Heart left ventricle (tissue), 13 donors: Measurements from ENCODE around the gene KRT86.

ENCODE experiments used
- POLR2A ChIP-seq, 2 donors: fragments of 450-650 bp; IDR thresholded peaks; one replicate each; pipeline ENCODE4 v1.6.1; 2017; ENCODE audit warnings: antibody characterized with exemption in 2 of 2, mild to moderate bottlenecking in 2 of 2, moderate library complexity in 2 of 2
- TF ChIP-seq, protein P1 (sequence below), 12 donors: fragments of 200-600 bp; sonication (generic) in 4 of 12; IDR thresholded peaks; one replicate each; pipeline versions ENCODE4 v1.5.0 to v1.8.0; 2018 to 2022; ENCODE audit warnings: antibody characterized with exemption in 12 of 12, mild to moderate bottlenecking in 5 of 12
- donor health status: ischemic (EF 13 %, LVEDD 7.1; RV severe dilation, severe dysfunction).
- donor health status: DM: no; HTN: yes; CAD: no.
- donor health status: DM: no; HTN: no; CAD: no.
- donor health status: ischemic (EF 25% LVEDD 6.9; RV normal size, moderate dysfunction).
- donor health status: ischemic (EF 25% LVEDD 5.7; RV mildly dilated, moderate dysfunction).
- donor health status: ischemic (EF 35%, LVEDD 5.7; RV mildly dilated, moderate dysfunction).
- donor health status: nonischemic (EF 11% LVEDD 7.7; RV severe dilation, severe dysfunction).
- donor health status: DM: yes; HTN: yes; CAD: no.
- donor health status: PGD.
- donor health status: ischemic (EF 29% LVEDD 5.4; RV normal size, mild dysfunction).
- donor health status: nonischemic (EF 23%, LVEDD 6.1; RV moderate dilation, normal function).

DNA sequence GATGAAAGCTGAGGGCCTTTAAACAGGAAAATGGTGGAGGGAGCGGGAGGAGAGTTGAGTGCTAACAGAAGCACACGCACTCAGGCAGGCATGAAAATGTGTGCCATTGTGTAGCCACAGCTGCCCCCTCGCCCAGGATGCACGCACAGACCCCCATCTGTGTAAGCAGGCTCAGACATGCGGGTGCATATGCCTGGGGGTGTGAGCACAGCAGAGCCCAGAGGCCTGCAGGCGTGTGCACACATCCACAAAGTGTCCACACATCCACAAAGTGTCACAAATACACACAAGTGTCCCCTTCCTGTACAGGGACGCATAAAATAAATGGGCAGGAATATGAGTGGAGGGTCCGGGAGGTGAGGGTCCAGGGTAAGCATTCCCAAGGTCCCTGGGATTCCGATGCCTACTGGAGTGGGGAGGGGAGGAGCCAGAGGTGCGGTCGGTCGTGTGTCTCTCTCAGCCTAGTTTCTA lies 42.2 kb upstream of the KRT86 start:
- TF ChIP-seq, protein P1, sequence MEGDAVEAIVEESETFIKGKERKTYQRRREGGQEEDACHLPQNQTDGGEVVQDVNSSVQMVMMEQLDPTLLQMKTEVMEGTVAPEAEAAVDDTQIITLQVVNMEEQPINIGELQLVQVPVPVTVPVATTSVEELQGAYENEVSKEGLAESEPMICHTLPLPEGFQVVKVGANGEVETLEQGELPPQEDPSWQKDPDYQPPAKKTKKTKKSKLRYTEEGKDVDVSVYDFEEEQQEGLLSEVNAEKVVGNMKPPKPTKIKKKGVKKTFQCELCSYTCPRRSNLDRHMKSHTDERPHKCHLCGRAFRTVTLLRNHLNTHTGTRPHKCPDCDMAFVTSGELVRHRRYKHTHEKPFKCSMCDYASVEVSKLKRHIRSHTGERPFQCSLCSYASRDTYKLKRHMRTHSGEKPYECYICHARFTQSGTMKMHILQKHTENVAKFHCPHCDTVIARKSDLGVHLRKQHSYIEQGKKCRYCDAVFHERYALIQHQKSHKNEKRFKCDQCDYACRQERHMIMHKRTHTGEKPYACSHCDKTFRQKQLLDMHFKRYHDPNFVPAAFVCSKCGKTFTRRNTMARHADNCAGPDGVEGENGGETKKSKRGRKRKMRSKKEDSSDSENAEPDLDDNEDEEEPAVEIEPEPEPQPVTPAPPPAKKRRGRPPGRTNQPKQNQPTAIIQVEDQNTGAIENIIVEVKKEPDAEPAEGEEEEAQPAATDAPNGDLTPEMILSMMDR (IDR thresholded peaks at IDR 0.05), result no peak
- TF ChIP-seq POLR2A (IDR thresholded peaks at IDR 0.05), result no peak
